A204.1 (cell line): ENCODE results near the gene LBHD2.

Source experiments
- FAIRE-seq: peaks from 2 replicates; lab custom pipeline; 2012; peaks lifted over from hg19 to GRCh38; lab: Jason Lieb, UNC

Gene LBHD2

GRCh38 chr14:103068351-103069073, 15.5 kb upstream of the LBHD2 start:
- no peak for FAIRE-seq

GRCh38 chr14:103070263-103070885, 13.6 kb upstream of the LBHD2 start:
- FAIRE-seq, result no peak

- no peak for FAIRE-seq
These were observed 13.0 kb upstream of the LBHD2 start for GRCh38 chr14:103070971-103071542.

DNA sequence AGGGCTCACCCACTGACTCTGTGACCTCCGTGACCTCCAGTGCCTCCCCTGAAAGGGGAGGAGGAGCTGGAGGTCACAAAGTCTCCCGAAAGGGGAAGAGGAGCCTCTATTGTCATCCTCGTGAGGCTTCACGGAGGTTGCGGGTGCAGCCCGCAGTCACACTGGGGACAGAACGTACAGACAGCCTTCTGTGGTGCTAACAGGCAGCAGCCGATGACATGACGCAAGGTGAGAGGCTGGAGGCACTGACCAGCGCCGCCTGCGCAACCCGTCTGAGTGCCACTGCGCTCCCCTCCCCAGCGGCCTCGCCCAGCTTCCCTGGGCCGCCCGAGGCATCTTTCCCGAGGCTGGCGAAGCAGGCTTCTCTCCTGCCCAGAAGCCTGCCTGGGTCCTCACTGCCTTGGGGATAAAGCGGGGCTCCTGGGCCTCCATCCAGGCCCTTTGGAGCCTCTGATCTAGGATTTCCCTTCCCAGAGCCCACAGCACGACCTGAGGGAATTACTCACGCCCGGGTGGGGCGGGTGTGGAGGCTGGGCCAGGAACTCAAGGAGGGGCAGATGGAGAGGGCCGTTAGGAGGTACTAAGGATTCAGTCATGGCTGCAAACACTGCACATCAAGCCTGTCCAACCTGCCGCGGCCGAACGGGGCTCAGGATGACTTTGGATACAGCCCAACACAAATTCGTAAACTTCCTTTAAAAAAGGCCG, 12.3 kb upstream of the LBHD2 start:
- FAIRE-seq, result no peak

GRCh38 chr14:103072595-103073366, 11.2 kb upstream of the LBHD2 start:
- no peak for FAIRE-seq

GRCh38 chr14:103073367-103073875, 10.6 kb upstream of the LBHD2 start:
- FAIRE-seq, result no peak

- no peak for FAIRE-seq
These were observed 9.9 kb upstream of the LBHD2 start for GRCh38 chr14:103073876-103074728.

DNA sequence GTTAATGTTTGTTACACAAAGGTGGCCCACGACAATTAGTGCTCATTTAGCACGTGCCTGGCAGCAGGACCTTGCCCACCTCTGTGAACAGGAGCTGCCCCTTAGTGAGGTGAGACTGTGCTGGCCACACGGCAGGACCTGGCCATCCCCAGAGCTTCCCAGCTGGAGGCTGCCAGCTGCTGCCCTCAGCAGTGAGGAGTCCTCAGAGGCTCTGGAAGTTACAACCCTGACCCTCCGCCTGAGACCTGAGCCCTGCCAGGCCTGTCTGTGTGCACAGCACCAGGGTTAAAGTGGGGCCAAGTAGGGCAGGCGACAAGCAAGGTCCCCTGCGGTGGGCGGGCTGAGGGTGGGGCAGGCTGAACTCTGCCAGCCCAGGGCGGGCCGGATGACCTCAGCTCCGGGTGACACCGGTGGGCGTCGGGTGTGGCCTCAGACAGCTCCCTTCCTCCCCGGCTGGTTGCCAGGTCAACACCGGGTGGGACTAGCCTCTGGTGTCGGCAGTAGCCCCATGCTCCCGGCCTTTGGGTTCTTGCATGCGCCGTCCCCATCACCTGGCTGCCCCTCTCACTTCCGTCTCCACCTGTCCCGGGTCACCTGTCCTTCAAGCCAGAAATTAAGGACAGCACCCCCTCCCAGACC, 9.2 kb upstream of the LBHD2 start:
- FAIRE-seq, result no peak

GRCh38 chr14:103078420-103078749, 5.6 kb upstream of the LBHD2 start:
- no peak for FAIRE-seq

- FAIRE-seq, result no peak
These were observed 5.0 kb upstream of the LBHD2 start for GRCh38 chr14:103078860-103079587.

- FAIRE-seq, result no peak
These were observed 2.1 kb upstream of the LBHD2 start for GRCh38 chr14:103081951-103082350.

GRCh38 chr14:103085106-103086091, 1.4 kb downstream of the LBHD2 start:
- FAIRE-seq, result no peak

DNA sequence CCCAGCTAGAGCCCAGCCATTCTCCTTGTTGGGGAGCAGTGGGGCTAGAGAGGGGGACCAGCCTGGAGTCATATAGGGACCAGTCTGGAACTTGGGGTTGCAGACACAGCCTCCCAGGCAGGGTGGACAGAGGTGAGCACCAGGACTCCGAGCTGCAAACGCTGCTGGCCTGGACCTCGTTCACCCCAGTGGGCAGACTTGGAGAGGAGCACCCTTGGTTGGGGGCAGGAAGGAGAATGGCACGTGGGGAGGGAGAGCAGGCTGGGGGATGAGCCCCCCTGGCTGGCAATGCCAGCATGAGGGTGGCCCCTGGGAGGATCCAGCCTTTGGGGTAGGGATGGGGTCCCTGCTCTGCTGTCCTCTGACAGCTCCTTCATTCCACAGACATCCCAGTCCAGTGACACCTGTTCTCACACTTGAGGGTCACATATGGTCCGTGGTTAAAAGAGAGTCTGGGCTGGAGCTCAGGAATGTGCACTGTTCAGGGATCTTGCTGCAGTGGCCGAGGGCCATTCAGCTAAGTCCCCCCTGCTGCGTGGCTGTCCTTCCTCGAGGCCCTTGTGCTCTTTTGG, 2.8 kb downstream of the LBHD2 start:
- no peak for FAIRE-seq

DNA sequence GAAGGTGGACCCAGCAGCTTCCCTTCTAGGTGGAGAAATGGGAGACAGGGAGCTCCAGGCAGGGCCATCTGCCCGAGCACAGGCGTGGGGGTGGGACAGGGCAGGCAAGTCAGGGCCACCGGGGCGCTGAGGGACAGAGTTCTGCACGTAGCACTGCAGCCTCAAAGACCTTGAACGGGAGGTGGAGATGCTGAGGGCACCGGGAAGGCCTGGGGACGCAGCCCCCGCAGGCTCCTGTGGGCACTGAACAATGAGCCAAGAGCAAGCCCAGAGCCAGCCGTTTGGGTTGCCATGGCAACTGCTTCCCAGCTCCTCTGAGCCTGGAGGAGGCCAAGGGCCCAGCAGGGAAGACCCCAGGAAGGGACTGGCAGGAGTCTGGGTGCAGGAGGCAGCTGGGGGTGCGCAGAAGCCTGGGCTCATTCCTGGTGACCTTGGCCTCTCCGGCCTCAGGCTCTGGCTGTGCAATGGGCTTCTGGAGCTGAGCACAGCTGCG, 3.4 kb downstream of the LBHD2 start:
- no peak for FAIRE-seq

DNA sequence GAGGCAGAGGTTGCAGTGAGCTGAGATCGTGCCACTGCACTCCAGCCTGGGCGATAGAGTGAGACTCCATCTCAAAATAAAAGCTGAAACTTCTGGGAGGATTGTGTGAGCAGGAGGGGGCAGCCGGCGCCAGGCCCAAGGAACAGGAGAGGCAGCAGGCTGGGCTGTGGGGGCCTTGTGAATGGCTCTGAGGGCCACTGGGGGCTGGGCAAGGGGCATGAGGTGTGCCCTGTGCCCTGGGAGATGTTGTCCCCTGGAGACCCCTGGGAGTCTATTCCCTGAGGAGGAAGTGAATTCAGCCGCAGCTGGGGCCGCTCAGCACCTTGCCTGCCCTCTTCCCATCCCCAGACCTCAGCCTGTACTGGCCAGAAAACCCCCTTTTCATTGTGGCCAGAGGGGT, 4.9 kb downstream of the LBHD2 start:
- no peak for FAIRE-seq

- no peak for FAIRE-seq
These were observed 5.7 kb downstream of the LBHD2 start for GRCh38 chr14:103089386-103090335.

DNA sequence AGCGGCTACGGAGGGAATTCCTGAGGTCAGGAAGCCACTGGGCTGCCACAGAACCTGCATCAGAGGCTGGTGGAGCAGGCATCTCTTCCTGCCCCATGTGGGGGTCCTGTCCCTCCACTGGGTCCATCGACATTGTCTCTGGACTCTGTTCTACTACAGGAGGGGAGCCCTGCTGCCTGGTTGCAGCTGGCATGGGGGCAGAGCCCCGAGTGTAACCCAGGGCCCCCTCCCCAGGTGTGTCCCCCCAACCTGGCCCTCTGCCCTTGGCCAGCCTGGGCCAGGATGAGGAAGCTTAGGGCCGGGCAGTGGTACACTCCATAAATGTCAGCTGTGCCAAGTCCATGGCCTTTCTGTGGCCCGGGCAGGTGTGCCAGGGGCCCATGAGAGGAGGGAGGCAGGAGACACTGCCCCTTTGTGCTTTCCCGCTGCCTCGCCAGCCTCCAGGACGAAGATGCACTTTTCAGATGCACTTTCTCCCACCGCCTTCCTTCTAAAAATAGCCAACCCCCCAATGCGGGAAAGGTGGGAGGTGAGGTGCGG, 6.5 kb downstream of the LBHD2 start:
- FAIRE-seq, result no peak
